ENCODE data around the gene OTOGL. TPM values are rescaled to one million over a fixed set of nuclear protein-coding genes. Genes with fewer than 3 reads are reported as not detected.

OTOGL gene
- polyA plus RNA-seq, 1 donor from 2014 or later = 0.33 TPM

DNA sequence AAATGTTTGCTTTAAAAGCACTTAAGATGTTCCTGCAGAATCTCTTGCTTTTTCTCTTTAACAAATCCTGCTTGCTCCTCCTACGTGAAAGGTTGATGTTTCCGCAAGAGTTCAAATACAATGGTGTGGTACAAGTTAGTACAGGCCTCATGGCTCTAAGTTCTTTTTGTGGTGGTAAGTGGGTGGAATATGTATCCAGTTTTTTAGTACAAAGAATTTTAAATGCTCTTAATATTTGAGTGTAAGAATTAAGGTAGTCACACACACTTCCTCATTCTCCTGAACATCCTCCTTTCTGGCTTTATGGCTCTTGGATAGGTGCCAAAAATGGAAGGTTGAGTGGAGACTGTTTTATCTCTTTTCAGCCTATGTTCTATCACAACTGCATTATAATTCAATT, 1.8 kb downstream of the OTOGL start:
- H3K79me2 ChIP-seq (replicated peaks; ENCODE audit: insufficient read depth, low read length) = no peaks in the 10 kb centered on the region
- no peaks in the 10 kb centered on the region for H3K27me3 ChIP-seq (ENCODE audit: insufficient read depth, low read depth, low read length)
- H3K9me2 ChIP-seq (ENCODE audit: insufficient read depth, low read length) = no peaks in the 10 kb centered on the region
- no peaks in the 10 kb centered on the region for H3K9me3 ChIP-seq (ENCODE audit: low read length)
- no peak overlapping the region for H3K4me3 ChIP-seq (ENCODE audit: low read length)
- H3F3A ChIP-seq (ENCODE audit: insufficient read depth, low read length, poor library complexity, severe bottlenecking) = no peaks in the 10 kb centered on the region
- H4K20me1 ChIP-seq (ENCODE audit: insufficient read depth) = no peaks in the 10 kb centered on the region
- H3K9ac ChIP-seq (ENCODE audit: low read length) = no peak overlapping the region
- H3K4me2 ChIP-seq (ENCODE audit: low read length) = no peak overlapping the region
- no peaks in the 10 kb centered on the region for H3K36me3 ChIP-seq (ENCODE audit: insufficient read depth, low read length)
- no peak for TF ChIP-seq MXI1 (conservative IDR thresholded peaks at IDR 0.05; ENCODE audit: poor library complexity, severe bottlenecking)
- TF ChIP-seq, protein P1, sequence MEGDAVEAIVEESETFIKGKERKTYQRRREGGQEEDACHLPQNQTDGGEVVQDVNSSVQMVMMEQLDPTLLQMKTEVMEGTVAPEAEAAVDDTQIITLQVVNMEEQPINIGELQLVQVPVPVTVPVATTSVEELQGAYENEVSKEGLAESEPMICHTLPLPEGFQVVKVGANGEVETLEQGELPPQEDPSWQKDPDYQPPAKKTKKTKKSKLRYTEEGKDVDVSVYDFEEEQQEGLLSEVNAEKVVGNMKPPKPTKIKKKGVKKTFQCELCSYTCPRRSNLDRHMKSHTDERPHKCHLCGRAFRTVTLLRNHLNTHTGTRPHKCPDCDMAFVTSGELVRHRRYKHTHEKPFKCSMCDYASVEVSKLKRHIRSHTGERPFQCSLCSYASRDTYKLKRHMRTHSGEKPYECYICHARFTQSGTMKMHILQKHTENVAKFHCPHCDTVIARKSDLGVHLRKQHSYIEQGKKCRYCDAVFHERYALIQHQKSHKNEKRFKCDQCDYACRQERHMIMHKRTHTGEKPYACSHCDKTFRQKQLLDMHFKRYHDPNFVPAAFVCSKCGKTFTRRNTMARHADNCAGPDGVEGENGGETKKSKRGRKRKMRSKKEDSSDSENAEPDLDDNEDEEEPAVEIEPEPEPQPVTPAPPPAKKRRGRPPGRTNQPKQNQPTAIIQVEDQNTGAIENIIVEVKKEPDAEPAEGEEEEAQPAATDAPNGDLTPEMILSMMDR (IDR thresholded peaks at IDR 0.05; ENCODE audit: poor library complexity, severe bottlenecking) = no peak
- TF ChIP-seq RAD21 (conservative IDR thresholded peaks at IDR 0.05) = no peak
- no peak for TF ChIP-seq SMC3 (conservative IDR thresholded peaks at IDR 0.05; ENCODE audit: poor library complexity)
- no peak for TF ChIP-seq EP300 (conservative IDR thresholded peaks at IDR 0.05; ENCODE audit: poor library complexity, severe bottlenecking)
- TF ChIP-seq, protein P2, sequence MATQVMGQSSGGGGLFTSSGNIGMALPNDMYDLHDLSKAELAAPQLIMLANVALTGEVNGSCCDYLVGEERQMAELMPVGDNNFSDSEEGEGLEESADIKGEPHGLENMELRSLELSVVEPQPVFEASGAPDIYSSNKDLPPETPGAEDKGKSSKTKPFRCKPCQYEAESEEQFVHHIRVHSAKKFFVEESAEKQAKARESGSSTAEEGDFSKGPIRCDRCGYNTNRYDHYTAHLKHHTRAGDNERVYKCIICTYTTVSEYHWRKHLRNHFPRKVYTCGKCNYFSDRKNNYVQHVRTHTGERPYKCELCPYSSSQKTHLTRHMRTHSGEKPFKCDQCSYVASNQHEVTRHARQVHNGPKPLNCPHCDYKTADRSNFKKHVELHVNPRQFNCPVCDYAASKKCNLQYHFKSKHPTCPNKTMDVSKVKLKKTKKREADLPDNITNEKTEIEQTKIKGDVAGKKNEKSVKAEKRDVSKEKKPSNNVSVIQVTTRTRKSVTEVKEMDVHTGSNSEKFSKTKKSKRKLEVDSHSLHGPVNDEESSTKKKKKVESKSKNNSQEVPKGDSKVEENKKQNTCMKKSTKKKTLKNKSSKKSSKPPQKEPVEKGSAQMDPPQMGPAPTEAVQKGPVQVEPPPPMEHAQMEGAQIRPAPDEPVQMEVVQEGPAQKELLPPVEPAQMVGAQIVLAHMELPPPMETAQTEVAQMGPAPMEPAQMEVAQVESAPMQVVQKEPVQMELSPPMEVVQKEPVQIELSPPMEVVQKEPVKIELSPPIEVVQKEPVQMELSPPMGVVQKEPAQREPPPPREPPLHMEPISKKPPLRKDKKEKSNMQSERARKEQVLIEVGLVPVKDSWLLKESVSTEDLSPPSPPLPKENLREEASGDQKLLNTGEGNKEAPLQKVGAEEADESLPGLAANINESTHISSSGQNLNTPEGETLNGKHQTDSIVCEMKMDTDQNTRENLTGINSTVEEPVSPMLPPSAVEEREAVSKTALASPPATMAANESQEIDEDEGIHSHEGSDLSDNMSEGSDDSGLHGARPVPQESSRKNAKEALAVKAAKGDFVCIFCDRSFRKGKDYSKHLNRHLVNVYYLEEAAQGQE (IDR thresholded peaks at IDR 0.05; ENCODE audit: borderline replicate concordance) = no peak
- TF ChIP-seq TAF1 (IDR thresholded peaks at IDR 0.05; ENCODE audit: low read depth) = no peak
- no peak for TF ChIP-seq POLR2AphosphoS5 (IDR thresholded peaks at IDR 0.05)
- no peak overlapping the region for H2AFZ ChIP-seq (ENCODE audit: low read depth, low read length)
- no peak overlapping the region for H3K27ac ChIP-seq (ENCODE audit: low read length)

DNA sequence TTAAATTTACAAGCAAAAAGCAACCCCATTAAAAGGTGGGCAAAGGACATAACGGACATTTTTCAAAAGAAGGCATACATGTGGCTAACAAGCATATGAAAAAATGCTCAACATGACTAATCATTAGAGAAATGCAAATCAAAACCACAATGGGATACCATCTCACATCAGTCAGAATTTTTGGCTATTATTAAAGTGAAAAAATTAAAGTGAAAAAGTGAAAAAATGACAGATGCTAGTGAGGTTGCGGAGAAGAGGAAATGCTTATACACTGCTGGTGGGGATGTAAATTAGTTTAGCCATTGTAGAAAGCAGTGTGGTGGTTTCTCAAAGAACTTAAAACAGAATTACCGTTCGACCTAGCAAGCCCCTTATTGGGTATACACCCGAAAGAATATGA, 7.9 kb downstream of the OTOGL start:
- H3K36me3 ChIP-seq (ENCODE audit: insufficient read depth, low read length) = no peaks in the 10 kb centered on the region
- H4K20me1 ChIP-seq (ENCODE audit: insufficient read depth) = no peaks in the 10 kb centered on the region
- TF ChIP-seq RAD21 (conservative IDR thresholded peaks at IDR 0.05) = no peak
- TF ChIP-seq, protein P1 (IDR thresholded peaks at IDR 0.05; ENCODE audit: poor library complexity, severe bottlenecking) = no peak
- no peak for TF ChIP-seq EZH2 (IDR thresholded peaks at IDR 0.05; ENCODE audit: borderline replicate concordance, insufficient read depth, low read length, poor library complexity, severe bottlenecking)
- TF ChIP-seq, protein P2 (IDR thresholded peaks at IDR 0.05; ENCODE audit: borderline replicate concordance) = no peak
- TF ChIP-seq SMC3 (conservative IDR thresholded peaks at IDR 0.05; ENCODE audit: poor library complexity) = no peak
- no peak for TF ChIP-seq EP300 (conservative IDR thresholded peaks at IDR 0.05; ENCODE audit: poor library complexity, severe bottlenecking)
- TF ChIP-seq MXI1 (conservative IDR thresholded peaks at IDR 0.05; ENCODE audit: poor library complexity, severe bottlenecking) = no peak
- TF ChIP-seq POLR2AphosphoS5 (IDR thresholded peaks at IDR 0.05) = no peak
- TF ChIP-seq TAF1 (IDR thresholded peaks at IDR 0.05; ENCODE audit: low read depth) = no peak

More for the DNA sequence above, 7.9 kb downstream of the OTOGL start:
- H3F3A ChIP-seq (ENCODE audit: insufficient read depth, low read length, poor library complexity, severe bottlenecking) = no peaks in the 10 kb centered on the region
- no peaks in the 10 kb centered on the region for H3K9me3 ChIP-seq (ENCODE audit: low read length)
- no peak overlapping the region for H3K4me3 ChIP-seq (ENCODE audit: low read length)
- no peak overlapping the region for H3K9ac ChIP-seq (ENCODE audit: low read length)
- no peak overlapping the region for H2AFZ ChIP-seq (ENCODE audit: low read depth, low read length)
- no peaks in the 10 kb centered on the region for H3K27me3 ChIP-seq (ENCODE audit: insufficient read depth, low read depth, low read length)
- H3K79me2 ChIP-seq (replicated peaks; ENCODE audit: insufficient read depth, low read length) = no peaks in the 10 kb centered on the region
- H3K4me2 ChIP-seq (ENCODE audit: low read length) = no peak overlapping the region
- no peak overlapping the region for H3K27ac ChIP-seq (ENCODE audit: low read length)
- no peaks in the 10 kb centered on the region for H3K9me2 ChIP-seq (ENCODE audit: insufficient read depth, low read length)

Measured in neural cell (in vitro differentiated cells).